Stimulated activated naive B cell treated with anti-CD40 and anti-IgM and Interleukin-4, amounts not matched to agents 10 μg/mL and 1 μg/mL and 100 μg/mL, for 72 hours (primary cell): ENCODE results near the gene C19orf53.

Source experiments
- ATAC-seq, 2 donors: fragments of 150-1000 bp; cut with Tn5 transposase; replicated peaks; 2 replicates each; pipeline ENCODE4 v1.10.0; 2021; ENCODE audit warnings: moderate library complexity in 1 of 2
- DNase-seq: peaks from one replicate; pipeline ENCODE4 v3.0.0; 2021
- H3K27ac Mint-ChIP-seq: one replicate; pipeline ENCODE4 v1.8.0; 2022; ENCODE audit warnings: mild to moderate bottlenecking, mixed read lengths
- H3K27me3 Mint-ChIP-seq, 2 donors: one replicate each; pipeline ENCODE4 v1.8.0; 2022; ENCODE audit warnings: mixed read lengths in 2 of 2
- H3K36me3 Mint-ChIP-seq, 2 donors: one replicate each; pipeline ENCODE4 v1.8.0; 2022; ENCODE audit warnings: mixed read lengths in 2 of 2, mild to moderate bottlenecking in 1 of 2
- H3K4me1 Mint-ChIP-seq, 2 donors: one replicate each; pipeline ENCODE4 v1.8.0; 2022; ENCODE audit warnings: mixed read lengths in 2 of 2, mild to moderate bottlenecking in 1 of 2
- H3K4me3 Mint-ChIP-seq, 2 donors: one replicate each; pipeline ENCODE4 v1.8.0; 2022; ENCODE audit warnings: mild to moderate bottlenecking in 2 of 2, mixed read lengths in 2 of 2, moderate library complexity in 1 of 2
- H3K9me3 Mint-ChIP-seq, 2 donors: one replicate each; pipeline ENCODE4 v1.8.0; 2022; ENCODE audit warnings: mixed read lengths in 2 of 2, mild to moderate bottlenecking in 1 of 2

Gene C19orf53

DNA sequence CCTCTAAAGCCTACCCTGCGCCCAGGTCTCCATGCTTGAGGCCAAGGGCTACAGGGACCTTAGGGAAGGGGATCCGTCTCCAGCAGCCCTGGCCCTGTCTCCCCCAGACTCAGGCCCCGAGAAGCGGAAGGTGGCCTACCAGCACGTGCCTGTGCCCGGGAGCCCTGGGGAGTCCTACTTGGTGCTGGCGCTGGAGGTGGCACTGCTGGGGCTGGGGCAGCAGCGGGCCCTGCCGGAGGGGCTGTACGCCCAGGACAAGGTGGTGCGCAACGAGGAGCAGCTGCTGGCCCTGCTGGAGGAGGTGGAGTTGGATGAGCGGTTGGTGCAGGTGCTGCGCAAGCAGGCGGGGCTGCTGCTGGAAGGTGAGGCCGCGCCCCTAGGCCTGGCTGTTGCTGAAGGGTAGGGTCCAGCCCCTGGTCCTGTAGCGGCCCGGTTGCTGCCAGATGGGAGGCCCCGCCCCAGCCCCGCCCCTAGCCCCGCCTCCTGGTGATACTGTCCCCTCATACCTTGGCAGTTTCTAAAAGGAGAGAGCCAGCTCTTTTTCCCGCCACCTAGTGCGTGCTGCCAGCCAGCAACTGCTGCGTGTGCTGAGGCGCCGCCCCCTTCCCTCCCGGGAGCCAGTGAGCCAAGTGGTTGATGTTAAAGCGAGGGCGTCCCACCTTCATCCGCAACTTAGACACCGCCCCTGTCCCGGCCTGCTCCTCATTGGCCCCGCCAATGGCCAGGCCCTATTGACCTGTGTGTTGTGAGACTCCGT lies 43.5 kb downstream of the C19orf53 start:
- ATAC-seq = peak; percentile 47 to 75
- H3K4me1 Mint-ChIP-seq = no peaks in the 10 kb centered on the region
- DNase-seq = no peak
- H3K9me3 Mint-ChIP-seq = peaks cover 0 to 3% of the 10 kb centered on the region in 2 donors
- peak overlapping the region; percentile 42 for H3K27ac Mint-ChIP-seq
- H3K4me3 Mint-ChIP-seq = peak overlapping the region; percentile 4 to 73
- peaks cover 26 to 40% of the 10 kb centered on the region in 2 donors for H3K36me3 Mint-ChIP-seq
- no peaks in the 10 kb centered on the region for H3K27me3 Mint-ChIP-seq

DNA sequence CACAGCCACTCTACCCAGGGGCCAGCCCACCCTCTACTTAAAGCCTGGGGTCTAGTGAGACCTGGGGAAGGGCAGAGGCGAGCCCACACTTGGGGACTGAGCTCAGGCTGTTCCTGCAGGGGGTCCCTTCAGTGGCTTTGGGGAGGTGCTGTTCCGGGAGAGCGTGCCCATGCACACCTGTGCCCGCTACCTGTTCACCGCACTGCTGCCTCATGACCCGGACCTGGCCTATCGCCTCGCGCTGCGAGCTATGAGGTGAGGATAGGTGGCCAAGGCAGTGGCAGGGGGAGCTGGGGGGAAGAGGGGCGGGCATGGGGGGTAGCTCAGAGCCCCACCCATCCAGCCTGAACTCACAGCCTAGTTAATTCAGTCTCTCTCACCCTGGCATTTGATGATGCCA lies 45.0 kb downstream of the C19orf53 start:
- no peaks in the 10 kb centered on the region for H3K4me1 Mint-ChIP-seq
- no peak for DNase-seq
- no peaks in the 10 kb centered on the region for H3K27me3 Mint-ChIP-seq
- ATAC-seq = no peak
- H3K4me3 Mint-ChIP-seq = no peak overlapping the region
- peaks cover 22 to 40% of the 10 kb centered on the region in 2 donors for H3K36me3 Mint-ChIP-seq
- H3K27ac Mint-ChIP-seq = no peak overlapping the region
- H3K9me3 Mint-ChIP-seq = no peaks in the 10 kb centered on the region

DNA sequence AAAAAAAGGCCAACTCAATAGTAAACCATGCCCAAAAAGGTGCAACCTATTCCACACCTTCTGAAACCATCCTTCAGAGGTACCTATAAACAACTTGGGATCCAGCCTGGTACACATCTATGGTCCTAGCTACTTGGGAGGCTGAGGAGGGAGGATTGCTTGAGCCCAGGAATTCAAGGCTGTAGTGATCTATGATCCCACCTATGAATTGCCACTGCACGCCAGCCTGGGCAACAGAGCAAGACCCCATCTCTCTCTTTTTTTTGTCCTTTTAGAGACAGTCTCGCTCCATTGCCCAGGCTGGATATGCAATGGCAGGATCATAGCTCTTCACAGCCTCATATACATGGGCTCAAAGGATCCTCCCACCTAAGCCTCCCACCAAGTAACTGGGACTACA lies 47.0 kb downstream of the C19orf53 start:
- H3K36me3 Mint-ChIP-seq = peaks cover 32 to 39% of the 10 kb centered on the region in 2 donors
- H3K27ac Mint-ChIP-seq = no peak overlapping the region
- H3K4me3 Mint-ChIP-seq = no peak overlapping the region
- H3K9me3 Mint-ChIP-seq = peaks cover 0 to 3% of the 10 kb centered on the region in 2 donors
- H3K4me1 Mint-ChIP-seq = peaks cover 3 to 7% of the 10 kb centered on the region in 2 donors
- ATAC-seq (no peak), DNase-seq (no peak)
- H3K27me3 Mint-ChIP-seq = no peaks in the 10 kb centered on the region

DNA sequence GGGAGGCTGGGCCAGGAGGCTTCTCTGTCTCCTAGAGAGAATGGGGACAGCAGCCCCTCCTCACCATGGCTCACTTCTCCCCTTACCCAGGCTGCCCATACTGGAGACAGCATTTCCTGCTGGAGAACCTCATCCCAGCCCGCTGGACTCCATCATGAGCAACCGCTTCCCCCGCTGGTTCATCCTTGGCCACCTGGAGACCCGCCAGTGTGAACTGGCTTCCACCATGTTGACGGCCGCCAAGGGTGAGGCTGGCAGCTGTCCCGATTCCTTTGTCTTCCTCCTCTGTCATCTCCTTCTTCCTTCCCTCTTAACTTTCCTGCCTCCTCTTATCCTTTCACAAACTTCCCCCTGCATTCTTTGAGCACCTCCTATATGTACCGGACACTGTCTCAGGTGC lies 49.0 kb downstream of the C19orf53 start:
- no peak for DNase-seq
- Mint-ChIP-seq H3K9me3 (peaks cover 0 to 3% of the 10 kb centered on the region in 2 donors), H3K27ac (no peak overlapping the region)

DNA sequence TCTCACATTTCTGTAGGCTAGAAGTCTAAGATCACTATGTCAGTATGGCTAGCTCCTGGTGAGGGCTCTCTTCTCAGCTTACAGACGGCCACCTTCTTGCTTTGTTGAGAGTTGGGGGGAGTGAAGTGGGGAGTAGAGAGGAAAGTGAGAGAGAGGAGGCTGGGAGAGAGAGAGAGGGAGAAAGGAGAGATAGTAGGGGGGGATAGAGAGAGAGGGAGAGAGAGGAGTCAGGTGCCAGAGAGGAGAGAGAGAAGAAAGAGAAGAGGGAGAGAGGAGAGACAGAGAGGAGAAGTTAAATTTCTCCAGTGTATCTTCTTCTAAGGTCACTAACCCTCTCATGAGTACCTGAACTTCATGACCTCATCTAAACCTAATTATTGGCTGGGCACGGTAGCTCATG lies 49.6 kb downstream of the C19orf53 start:
- Mint-ChIP-seq H3K9me3 (peaks cover 0 to 3% of the 10 kb centered on the region in 2 donors), H3K27ac (peak overlapping the region; percentile 9), H3K4me3 (no peak overlapping the region), H3K27me3 (no peaks in the 10 kb centered on the region), H3K36me3 (peaks cover 29 to 44% of the 10 kb centered on the region in 2 donors), H3K4me1 (peaks cover 3 to 7% of the 10 kb centered on the region in 2 donors)
- no peak for DNase-seq
- no peak for ATAC-seq

More for the DNA sequence above, 49.0 kb downstream of the C19orf53 start:
- Mint-ChIP-seq H3K4me3 (no peak overlapping the region), H3K27me3 (no peaks in the 10 kb centered on the region), H3K4me1 (peaks cover 3 to 7% of the 10 kb centered on the region in 2 donors), H3K36me3 (peaks cover 31 to 41% of the 10 kb centered on the region in 2 donors)
- no peak for ATAC-seq

DNA sequence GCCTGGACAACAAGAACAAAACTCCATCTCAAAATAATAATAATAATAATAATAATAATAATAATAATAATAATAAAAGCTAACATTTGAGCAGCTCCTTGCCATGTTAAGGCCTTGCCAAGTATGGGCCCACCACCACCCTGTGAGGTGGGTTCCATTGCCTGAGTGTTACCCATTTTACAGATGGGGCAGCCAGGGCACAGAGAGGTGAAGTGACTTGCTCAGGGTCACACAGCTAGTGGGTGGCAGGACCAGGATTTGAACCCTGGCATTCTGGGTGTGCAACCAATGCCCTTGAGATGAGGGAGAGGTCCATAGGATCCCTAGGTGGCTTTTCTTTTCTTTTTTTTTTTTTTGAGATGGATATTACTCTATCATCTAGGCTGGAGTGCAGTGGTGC lies 50.4 kb downstream of the C19orf53 start:
- Mint-ChIP-seq H3K4me3 (no peak overlapping the region), H3K27me3 (no peaks in the 10 kb centered on the region), H3K4me1 (peaks cover 3 to 7% of the 10 kb centered on the region in 2 donors), H3K9me3 (peaks cover 0 to 3% of the 10 kb centered on the region in 2 donors), H3K27ac (no peak overlapping the region), H3K36me3 (peaks cover 29 to 46% of the 10 kb centered on the region in 2 donors)
- ATAC-seq (no peak), DNase-seq (no peak)

DNA sequence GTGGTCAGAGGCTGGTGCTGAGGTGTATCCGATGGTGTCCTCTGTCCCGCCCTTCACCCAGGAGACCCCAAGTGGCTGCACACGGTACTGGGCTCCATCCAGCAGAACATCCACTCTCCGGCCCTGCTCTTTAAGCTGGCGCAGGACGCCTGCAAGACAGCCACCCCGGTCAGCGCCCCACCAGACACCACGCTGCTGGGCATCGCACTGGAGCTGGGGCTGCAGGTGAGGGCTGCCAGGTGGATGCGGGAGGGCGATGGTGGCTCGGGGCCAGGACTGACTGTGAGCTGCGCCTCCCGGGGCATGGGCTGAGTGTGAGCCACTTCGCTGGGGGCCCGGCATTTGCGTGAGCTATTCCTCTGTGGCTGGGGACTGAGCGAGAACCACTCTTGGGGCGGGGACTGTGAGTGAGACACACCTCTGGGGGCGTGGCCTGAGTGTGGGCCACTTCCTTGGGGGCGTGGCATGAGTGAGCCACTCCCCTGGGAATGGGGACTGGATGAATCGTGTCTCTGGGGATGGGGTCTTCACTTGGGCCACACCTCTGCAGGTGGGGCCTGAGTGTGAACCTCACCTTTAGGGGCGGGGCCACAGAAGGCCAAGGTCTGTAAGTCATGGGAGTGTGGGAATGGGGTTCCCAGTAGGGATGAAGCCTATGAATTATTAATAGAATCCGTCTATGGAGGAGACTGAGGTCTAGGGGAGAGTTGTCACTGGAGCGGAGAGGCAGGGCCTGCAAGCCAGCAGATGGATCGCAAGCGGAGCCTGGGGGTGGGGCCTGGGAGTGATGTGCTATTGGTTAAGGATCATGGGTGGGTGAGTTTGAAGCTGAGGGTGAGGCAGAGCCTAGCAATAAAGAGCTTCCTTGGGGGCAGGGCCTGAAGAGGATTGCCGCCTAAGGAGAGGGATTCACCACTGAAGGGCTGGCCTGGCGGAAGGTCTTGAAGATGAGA lies 51.5 kb downstream of the C19orf53 start:
- H3K9me3 Mint-ChIP-seq = peaks cover 0 to 3% of the 10 kb centered on the region in 2 donors
- no peaks in the 10 kb centered on the region for H3K27me3 Mint-ChIP-seq
- H3K4me3 Mint-ChIP-seq = no peak overlapping the region
- peak overlapping the region; percentile 47 for H3K27ac Mint-ChIP-seq
- peaks cover 32 to 46% of the 10 kb centered on the region in 2 donors for H3K36me3 Mint-ChIP-seq
- no peak for DNase-seq
- ATAC-seq = no peak
- H3K4me1 Mint-ChIP-seq = peaks cover 3 to 7% of the 10 kb centered on the region in 2 donors

DNA sequence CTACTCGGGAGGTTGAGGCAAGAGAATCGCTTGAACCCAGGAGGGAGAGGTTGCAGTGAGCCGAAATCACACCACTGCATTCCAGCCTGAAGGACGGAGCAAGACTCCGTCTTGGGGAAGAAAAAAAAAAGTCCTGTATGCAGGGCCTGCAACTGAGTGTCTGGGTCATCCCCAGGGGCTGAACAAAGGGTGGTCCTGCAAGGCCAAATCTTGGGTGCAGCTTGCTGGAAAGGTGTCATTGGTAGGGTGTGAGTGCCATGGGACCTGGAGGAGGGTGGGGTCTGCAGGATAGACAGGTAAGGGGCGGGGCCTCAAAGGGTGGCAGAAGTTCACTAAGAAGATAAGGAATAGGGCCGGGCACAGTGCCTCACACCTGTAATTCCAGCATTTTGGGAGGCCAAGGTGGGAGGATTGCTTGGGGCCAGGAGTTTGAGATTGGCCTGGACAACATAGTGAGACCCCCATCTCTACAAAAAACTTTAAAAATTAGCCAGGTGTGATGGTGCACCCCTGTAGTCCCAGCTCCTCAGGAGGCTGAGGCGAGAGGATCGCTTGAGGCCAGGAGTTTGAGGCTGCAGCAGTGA lies 52.5 kb downstream of the C19orf53 start:
- Mint-ChIP-seq H3K9me3 (peaks cover 0 to 3% of the 10 kb centered on the region in 2 donors), H3K4me1 (peaks cover 3 to 9% of the 10 kb centered on the region in 2 donors), H3K4me3 (no peak overlapping the region)

DNA sequence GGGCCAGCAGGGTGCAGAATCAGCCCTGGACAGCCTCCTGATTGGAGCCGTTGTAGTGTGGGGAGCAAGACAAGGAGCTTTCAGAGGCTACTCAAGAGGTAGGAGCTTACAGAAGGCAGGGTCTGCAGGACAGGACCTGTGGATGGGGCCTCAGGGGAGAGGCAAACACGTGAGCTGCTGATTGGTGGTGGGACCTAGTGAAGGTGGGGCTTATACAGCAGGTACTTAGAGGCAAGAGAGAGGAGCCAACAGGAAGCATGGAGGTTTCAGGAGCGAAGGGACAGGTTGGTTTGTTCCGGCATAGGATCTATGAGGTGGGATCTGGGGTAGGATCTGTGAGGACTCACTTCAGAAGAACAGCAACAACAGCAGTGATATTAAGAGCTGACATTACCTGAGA lies 53.4 kb downstream of the C19orf53 start:
- Mint-ChIP-seq H3K36me3 (peaks cover 42 to 51% of the 10 kb centered on the region in 2 donors), H3K27ac (no peak overlapping the region), H3K4me1 (peaks cover 3 to 12% of the 10 kb centered on the region in 2 donors), H3K27me3 (no peaks in the 10 kb centered on the region), H3K4me3 (no peak overlapping the region), H3K9me3 (peaks cover 0 to 3% of the 10 kb centered on the region in 2 donors)
- no peak for ATAC-seq
- DNase-seq = no peak

More for the DNA sequence above, 52.5 kb downstream of the C19orf53 start:
- Mint-ChIP-seq H3K27me3 (no peaks in the 10 kb centered on the region), H3K27ac (no peak overlapping the region), H3K36me3 (peaks cover 40 to 53% of the 10 kb centered on the region in 2 donors)
- DNase-seq (no peak), ATAC-seq (no peak)
